Astrocyte (in vitro differentiated cells and primary cell): ENCODE measurements around the gene BAHCC1.

Experiments
- EZH2 ChIP-seq: IDR thresholded peaks from 2 replicates; pipeline ENCODE4 v1.6.1; 2012; ENCODE audit warnings: mild to moderate bottlenecking, low read length, inconsistent platforms; ENCODE audit not compliant: insufficient read depth
- TF ChIP-seq, protein P1 (sequence below): IDR thresholded peaks from 2 replicates; pipeline ENCODE4 v1.5.1; 2011; ENCODE audit warnings: low read depth, mild to moderate bottlenecking, inconsistent platforms, low read length, moderate library complexity; ENCODE audit not compliant: insufficient read depth

DNA sequence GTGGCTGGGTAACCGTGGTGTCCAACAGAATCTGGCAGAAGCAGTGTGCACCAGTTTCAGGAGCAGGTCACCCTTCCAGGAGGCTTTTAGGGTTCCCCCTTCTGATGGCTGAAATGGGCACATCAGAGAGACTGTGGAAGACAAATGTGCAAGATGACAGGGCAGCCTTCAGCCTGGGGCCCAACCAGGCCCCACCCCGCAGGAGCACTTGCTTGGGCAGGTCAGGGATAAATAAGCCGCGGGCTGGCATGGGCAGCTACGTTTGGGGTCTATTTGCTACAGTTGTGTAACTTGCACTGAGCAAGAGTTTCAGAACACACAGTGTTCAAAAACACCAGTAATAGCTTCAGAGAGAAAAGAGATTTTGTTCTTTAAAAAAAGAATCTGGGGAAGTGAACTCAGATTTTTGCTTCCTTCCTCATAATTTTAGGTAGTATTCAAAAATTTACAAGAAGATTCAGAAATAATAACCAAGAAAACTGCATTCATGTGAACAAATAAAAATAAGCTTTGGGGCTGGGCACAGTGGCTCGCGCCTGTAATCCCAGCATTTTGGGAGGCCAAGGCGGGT lies 44.9 kb upstream of the BAHCC1 start:
- TF ChIP-seq, protein P1, sequence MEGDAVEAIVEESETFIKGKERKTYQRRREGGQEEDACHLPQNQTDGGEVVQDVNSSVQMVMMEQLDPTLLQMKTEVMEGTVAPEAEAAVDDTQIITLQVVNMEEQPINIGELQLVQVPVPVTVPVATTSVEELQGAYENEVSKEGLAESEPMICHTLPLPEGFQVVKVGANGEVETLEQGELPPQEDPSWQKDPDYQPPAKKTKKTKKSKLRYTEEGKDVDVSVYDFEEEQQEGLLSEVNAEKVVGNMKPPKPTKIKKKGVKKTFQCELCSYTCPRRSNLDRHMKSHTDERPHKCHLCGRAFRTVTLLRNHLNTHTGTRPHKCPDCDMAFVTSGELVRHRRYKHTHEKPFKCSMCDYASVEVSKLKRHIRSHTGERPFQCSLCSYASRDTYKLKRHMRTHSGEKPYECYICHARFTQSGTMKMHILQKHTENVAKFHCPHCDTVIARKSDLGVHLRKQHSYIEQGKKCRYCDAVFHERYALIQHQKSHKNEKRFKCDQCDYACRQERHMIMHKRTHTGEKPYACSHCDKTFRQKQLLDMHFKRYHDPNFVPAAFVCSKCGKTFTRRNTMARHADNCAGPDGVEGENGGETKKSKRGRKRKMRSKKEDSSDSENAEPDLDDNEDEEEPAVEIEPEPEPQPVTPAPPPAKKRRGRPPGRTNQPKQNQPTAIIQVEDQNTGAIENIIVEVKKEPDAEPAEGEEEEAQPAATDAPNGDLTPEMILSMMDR: no peak
- no peak for TF ChIP-seq EZH2
